Erythroblast (primary cell): ENCODE data around the gene HSP90AA1.

Source experiments
- GATA1 ChIP-seq: IDR thresholded peaks from 2 replicates; pipeline ENCODE4 v1.6.1; 2011; ENCODE audit warnings: low read depth, mild to moderate bottlenecking, control low read depth, low read length, moderate library complexity
- POLR2A ChIP-seq: IDR thresholded peaks from 2 replicates; pipeline ENCODE4 v1.6.1; 2011; ENCODE audit warnings: mild to moderate bottlenecking, low read length

DNA sequence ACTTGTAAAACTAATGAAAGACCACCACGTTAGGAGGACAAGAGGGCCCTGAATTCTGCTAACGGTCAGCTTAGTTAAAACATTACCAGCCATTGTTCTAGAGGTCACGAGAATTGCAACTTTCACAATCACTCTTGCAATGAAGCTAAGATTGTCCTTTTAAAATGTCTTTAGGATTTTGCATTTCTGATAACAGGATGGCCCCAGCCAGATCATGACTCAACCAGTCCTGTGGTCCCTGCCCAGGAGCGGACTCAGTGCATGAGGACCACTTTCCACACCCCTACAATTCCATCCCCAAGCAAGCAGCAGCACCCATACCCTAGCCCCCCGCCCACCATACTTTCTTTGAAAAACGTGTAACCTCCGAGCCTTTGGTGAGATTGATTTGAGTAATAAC is 28.7 kb downstream of the HSP90AA1 start:
- TF ChIP-seq POLR2A (no peak), GATA1 (no peak)
